Panc1 (cell line): ENCODE data around the gene ZNF146.

Experiments
- POLR2AphosphoS5 ChIP-seq: IDR thresholded peaks from 2 replicates; pipeline ENCODE4 v1.6.1; 2012; ENCODE audit warnings: mild to moderate bottlenecking, low read depth, low read length, moderate library complexity
- SIN3A ChIP-seq: IDR thresholded peaks from 2 replicates; pipeline ENCODE4 v1.6.1; 2012; ENCODE audit warnings: low read depth, mild to moderate bottlenecking, low read length, moderate library complexity, borderline replicate concordance; ENCODE audit not compliant: insufficient read depth
- TCF7L2 ChIP-seq: IDR thresholded peaks from 2 replicates; pipeline ENCODE4 v1.6.1; 2011; ENCODE audit warnings: mild to moderate bottlenecking, low read depth, low read length, inconsistent platforms
- TF ChIP-seq, protein P1 (sequence below): fragments of 450-650 bp; IDR thresholded peaks from 2 replicates; pipeline ENCODE4 v1.5.1; 2017; ENCODE audit warnings: mild to moderate bottlenecking
- TF ChIP-seq, protein P2 (sequence below), 2 experiments: IDR thresholded peaks; 2 replicates each; pipeline ENCODE4 v1.6.1; 2011 to 2012; ENCODE audit warnings: low read depth in 2 of 2, control low read depth in 1 of 2, low read length in 1 of 2, mild to moderate bottlenecking in 1 of 2, moderate library complexity in 1 of 2; ENCODE audit not compliant: insufficient read depth in 1 of 2

DNA sequence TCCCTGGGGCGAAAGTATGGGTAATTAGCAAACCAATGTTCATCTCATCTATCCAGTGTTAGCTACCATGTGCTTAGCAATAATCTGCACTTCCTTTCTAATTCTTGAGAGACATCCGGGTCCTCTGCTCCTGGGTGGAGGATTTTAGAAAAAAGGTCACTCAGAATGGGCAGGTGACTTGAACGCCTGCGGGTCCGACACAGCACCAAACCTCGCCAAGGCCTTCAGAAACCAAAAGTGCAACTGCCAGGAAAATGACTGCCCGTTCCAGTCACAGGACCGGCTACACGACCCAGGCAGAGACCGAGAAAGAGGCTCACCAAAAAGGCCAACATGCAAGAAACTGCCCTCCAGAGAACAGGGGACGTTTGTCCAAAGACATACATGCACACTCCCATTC lies 39.9 kb downstream of the ZNF146 start:
- TF ChIP-seq, protein P1, sequence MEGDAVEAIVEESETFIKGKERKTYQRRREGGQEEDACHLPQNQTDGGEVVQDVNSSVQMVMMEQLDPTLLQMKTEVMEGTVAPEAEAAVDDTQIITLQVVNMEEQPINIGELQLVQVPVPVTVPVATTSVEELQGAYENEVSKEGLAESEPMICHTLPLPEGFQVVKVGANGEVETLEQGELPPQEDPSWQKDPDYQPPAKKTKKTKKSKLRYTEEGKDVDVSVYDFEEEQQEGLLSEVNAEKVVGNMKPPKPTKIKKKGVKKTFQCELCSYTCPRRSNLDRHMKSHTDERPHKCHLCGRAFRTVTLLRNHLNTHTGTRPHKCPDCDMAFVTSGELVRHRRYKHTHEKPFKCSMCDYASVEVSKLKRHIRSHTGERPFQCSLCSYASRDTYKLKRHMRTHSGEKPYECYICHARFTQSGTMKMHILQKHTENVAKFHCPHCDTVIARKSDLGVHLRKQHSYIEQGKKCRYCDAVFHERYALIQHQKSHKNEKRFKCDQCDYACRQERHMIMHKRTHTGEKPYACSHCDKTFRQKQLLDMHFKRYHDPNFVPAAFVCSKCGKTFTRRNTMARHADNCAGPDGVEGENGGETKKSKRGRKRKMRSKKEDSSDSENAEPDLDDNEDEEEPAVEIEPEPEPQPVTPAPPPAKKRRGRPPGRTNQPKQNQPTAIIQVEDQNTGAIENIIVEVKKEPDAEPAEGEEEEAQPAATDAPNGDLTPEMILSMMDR: no peak
- TF ChIP-seq POLR2AphosphoS5 (no peak), SIN3A (no peak), TCF7L2 (no peak)
- TF ChIP-seq, protein P2, sequence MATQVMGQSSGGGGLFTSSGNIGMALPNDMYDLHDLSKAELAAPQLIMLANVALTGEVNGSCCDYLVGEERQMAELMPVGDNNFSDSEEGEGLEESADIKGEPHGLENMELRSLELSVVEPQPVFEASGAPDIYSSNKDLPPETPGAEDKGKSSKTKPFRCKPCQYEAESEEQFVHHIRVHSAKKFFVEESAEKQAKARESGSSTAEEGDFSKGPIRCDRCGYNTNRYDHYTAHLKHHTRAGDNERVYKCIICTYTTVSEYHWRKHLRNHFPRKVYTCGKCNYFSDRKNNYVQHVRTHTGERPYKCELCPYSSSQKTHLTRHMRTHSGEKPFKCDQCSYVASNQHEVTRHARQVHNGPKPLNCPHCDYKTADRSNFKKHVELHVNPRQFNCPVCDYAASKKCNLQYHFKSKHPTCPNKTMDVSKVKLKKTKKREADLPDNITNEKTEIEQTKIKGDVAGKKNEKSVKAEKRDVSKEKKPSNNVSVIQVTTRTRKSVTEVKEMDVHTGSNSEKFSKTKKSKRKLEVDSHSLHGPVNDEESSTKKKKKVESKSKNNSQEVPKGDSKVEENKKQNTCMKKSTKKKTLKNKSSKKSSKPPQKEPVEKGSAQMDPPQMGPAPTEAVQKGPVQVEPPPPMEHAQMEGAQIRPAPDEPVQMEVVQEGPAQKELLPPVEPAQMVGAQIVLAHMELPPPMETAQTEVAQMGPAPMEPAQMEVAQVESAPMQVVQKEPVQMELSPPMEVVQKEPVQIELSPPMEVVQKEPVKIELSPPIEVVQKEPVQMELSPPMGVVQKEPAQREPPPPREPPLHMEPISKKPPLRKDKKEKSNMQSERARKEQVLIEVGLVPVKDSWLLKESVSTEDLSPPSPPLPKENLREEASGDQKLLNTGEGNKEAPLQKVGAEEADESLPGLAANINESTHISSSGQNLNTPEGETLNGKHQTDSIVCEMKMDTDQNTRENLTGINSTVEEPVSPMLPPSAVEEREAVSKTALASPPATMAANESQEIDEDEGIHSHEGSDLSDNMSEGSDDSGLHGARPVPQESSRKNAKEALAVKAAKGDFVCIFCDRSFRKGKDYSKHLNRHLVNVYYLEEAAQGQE (IDR thresholded peaks at IDR 0.05; ENCODE audit: insufficient read depth in 1 of 2, low read depth in 2 of 2, low read length in 1 of 2): no peak
